WI38 (cell line): ENCODE results near the gene EXOC7.

Source experiments
- H3K4me3 ChIP-seq: 2 replicates; pipeline ENCODE4 v1.5.1; 2011; ENCODE audit warnings: low read depth, mild to moderate bottlenecking, control low read depth, low read length
- TF ChIP-seq, protein P1 (sequence below): IDR thresholded peaks from 2 replicates; pipeline ENCODE4 v1.5.1; 2012; ENCODE audit warnings: low read depth, mild to moderate bottlenecking, control low read depth, low read length

EXOC7 gene

DNA sequence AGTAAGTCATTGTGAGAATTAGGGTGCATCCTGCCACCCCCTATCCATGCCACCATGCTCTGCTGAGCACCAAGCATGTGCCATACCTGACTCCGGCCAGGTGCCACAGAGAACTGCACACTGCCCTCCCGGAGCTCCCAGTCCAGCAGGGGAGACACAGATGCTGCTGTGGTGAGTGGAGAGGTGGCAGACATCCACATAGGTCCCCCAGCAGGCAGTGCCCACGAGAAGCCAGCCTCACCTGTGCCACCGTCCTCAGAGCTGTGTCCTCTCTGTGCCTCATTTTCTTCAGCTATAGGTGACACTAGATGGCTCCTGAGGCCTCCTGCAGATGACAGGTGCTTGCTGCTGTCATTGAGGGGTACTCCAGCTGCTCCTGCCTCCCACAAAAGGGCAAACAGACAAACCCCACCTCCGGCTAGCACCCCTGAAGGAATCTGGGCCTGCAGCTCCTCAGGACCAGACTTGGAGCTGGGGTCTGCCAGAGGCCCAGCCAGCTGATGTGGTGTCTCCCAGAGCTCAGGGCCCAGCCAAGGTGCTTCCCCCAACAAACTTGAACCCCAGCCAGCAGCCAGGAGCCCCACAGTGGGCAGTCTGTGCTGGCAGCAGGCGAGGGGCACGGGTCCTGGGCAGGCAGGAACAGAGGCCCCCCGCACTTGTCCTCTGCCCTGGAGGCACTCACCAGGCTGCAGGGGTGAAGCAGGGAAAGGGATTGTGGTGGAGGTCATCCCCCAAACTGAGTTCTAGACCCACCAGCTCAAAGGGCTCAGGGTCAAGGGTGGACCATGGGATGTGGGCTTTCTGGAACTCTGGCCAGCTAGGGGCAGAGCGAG, 20.4 kb upstream of the EXOC7 start:
- H3K4me3 ChIP-seq: no peak overlapping the region
- TF ChIP-seq, protein P1, sequence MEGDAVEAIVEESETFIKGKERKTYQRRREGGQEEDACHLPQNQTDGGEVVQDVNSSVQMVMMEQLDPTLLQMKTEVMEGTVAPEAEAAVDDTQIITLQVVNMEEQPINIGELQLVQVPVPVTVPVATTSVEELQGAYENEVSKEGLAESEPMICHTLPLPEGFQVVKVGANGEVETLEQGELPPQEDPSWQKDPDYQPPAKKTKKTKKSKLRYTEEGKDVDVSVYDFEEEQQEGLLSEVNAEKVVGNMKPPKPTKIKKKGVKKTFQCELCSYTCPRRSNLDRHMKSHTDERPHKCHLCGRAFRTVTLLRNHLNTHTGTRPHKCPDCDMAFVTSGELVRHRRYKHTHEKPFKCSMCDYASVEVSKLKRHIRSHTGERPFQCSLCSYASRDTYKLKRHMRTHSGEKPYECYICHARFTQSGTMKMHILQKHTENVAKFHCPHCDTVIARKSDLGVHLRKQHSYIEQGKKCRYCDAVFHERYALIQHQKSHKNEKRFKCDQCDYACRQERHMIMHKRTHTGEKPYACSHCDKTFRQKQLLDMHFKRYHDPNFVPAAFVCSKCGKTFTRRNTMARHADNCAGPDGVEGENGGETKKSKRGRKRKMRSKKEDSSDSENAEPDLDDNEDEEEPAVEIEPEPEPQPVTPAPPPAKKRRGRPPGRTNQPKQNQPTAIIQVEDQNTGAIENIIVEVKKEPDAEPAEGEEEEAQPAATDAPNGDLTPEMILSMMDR: no peak

GRCh38 chr17:76123191-76123499, 19.6 kb upstream of the EXOC7 start:
- no peak overlapping the region for H3K4me3 ChIP-seq
- TF ChIP-seq, protein P1: no peak

- TF ChIP-seq, protein P1: no peak
- no peak overlapping the region for H3K4me3 ChIP-seq
Observed at GRCh38 chr17:76122431-76123190, 19.0 kb upstream of the EXOC7 start.

DNA sequence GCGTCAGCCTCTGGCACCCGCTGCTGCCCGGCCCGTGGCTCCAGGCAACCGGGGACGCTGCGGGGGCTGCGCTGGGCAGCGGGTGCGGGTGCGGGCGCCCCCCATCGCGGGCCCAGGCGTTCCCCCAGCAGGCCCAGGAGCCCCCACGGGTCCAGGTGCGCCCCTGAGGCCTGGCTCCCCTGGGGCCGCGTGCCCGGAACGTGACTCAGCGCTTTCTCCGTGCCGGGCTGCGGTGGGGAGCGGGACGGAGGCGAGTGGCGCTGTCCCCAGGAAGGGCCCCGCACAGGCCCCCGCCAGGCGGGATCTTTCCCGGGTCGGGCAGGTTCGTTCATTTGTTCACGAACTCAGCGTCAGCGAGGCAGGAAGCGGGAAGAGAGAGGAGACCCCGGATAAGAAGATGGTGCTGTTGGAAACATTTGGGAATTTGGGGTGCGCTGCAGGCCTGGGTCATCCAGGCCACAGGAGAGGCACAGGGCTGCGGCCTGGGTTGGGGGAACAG, 18.4 kb upstream of the EXOC7 start:
- H3K4me3 ChIP-seq: no peak overlapping the region
- TF ChIP-seq, protein P1: no peak

- TF ChIP-seq, protein P1: no peak
Observed at GRCh38 chr17:76120658-76121008, 17.0 kb upstream of the EXOC7 start.

GRCh38 chr17:76119409-76120371, 16.1 kb upstream of the EXOC7 start:
- no peak overlapping the region for H3K4me3 ChIP-seq
- TF ChIP-seq, protein P1: no peak

More at GRCh38 chr17:76120658-76121008, 17.0 kb upstream of the EXOC7 start:
- H3K4me3 ChIP-seq: no peak overlapping the region
